HG03457 (cell line): ENCODE results near the gene PTCD3.

ENCODE experiments used
- ATAC-seq: cut with Tn5 transposase; IDR thresholded peaks from one replicate; pipeline ENCODE4 v1.9.1; 2021; ENCODE audit warnings: moderate number of reproducible peaks; ENCODE audit not compliant: unreplicated experiment

PTCD3 gene

DNA sequence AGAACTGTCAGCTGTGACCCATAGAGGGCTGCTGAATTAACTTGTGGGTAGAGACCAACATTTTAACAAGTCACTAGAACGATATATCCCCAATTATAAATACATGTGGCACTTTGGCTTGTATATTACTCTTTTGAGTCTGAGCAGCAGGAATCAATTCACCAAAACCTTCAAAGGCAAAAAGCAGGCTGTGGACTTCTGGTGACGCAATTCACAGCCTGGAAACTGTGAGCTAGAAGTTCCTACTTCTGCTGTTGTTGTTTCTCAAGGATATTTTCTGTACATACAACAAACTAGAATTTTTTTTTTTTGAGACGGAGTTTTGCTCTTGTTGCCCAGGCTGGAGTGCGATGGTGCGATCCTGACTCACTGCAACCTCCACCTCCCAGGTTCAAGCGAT, 37.3 kb downstream of the PTCD3 start:
- ATAC-seq = no peak

GRCh38 chr2:86143926-86144685, 38.1 kb downstream of the PTCD3 start:
- ATAC-seq = no peak

DNA sequence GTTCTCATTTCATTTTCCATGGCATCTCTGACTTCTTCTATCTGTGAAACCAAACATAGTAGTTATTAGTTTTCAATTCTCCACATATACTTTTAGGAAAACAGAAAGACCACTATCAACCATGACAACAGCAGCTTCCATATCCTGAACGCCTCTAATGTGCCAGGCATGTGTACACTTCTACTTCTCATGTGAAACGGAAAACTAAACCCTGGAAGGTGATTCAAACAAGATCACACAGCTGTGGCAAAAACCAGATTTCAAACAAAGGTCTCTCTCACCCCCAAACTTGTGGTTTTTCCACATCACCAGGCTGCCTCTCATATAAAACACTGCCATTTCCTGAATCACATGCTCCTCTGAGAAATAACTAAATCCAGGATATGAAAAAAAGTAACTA, 41.8 kb downstream of the PTCD3 start:
- no peak for ATAC-seq

- no peak for ATAC-seq
Measured at GRCh38 chr2:86150502-86150901, 44.5 kb downstream of the PTCD3 start.

- ATAC-seq = no peak
Measured at GRCh38 chr2:86157009-86157556, 51.0 kb downstream of the PTCD3 start.

GRCh38 chr2:86158286-86158685, 52.3 kb downstream of the PTCD3 start:
- ATAC-seq = no peak

GRCh38 chr2:86160156-86160952, 54.3 kb downstream of the PTCD3 start:
- no peak for ATAC-seq

DNA sequence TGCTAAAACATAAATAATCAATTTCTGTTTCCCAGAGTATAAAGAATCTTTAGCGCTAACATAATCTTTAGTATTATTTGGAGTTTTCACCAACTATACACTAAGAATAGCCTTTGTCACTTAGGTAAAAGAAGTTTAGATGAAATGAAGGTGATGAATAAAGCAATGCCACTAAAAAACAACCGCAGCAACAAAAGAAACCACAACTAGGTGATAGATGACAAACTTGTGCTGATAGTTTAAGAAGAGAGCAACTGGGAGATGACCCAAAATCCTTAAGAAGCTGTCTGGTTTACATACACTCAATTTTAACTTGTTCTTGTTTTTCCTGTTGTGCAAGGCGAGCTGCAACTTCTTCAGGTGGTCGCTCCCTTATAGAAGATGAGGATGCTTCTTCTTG, 64.4 kb downstream of the PTCD3 start:
- ATAC-seq = no peak

DNA sequence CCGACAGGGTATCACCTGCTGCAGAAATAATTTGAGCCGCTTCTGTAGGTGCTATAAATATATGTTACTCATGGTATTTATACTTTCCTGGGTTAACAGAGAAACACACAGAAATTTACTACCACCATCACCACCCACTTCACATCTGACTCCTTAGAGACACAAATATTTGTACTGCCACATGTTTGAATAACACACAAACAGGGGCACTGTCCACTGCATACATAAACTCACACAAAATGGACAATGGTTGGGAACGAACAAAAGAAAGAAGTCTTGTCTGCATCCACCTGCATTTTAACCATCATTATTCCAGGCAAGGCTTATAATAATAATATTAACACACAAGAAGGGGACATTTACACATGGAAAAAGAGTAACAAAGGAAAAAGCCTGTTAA, 65.3 kb downstream of the PTCD3 start:
- ATAC-seq = no peak

DNA sequence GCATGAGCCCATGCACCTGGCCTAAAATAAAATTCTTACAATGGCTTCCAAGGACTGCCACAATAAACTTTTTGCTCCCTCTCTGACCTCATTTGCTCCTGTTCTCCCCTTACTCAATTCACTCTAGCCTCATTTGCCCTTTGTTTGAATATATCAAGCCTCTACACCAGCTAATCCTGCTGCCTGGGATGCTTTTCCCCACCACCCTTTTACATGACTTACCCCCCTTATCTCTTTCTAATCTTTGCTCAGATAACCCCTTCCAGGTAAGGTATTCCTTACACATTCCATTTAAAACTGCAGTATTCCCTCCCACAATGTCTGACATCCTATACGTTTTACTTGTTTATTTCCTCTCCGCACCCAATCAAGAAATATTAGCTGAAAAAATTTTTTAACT, 66.6 kb downstream of the PTCD3 start:
- ATAC-seq = no peak

DNA sequence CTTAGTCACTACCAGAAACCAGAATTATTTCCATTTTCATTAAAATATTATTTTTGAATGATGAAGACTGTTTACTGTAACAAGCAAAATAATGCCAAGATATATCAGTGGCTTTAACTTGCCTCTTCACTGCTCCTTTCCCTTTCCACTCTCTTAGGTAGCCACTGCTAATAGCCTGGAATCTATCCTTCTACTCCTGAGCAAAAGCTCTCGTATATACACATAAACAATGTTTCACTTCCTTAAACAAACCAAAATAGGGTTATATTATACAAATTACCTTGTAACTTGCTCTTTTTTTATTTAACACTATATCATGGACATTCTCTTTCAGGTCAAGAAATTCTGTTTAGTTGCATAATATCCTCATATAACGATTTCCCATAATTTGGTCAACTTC, 68.4 kb downstream of the PTCD3 start:
- no peak for ATAC-seq

DNA sequence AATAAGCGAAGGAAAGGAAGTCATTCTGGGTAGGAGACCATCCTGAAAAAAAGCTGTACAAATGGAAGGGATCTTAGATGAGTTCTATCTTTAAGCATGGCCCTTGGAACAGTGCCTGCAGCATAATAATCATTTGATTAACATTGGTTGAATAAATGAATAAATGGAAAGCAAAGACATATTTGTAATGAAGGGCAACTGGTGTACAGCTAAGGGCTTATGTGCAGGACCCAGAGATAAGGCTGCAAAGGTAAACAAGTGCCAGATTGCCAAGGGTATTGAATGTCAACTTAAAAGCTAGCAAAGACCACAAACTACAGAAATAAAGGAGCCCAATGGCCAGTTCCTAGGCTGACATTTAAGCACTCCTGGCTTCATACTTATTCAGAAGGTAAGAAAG, 69.8 kb downstream of the PTCD3 start:
- ATAC-seq = no peak

DNA sequence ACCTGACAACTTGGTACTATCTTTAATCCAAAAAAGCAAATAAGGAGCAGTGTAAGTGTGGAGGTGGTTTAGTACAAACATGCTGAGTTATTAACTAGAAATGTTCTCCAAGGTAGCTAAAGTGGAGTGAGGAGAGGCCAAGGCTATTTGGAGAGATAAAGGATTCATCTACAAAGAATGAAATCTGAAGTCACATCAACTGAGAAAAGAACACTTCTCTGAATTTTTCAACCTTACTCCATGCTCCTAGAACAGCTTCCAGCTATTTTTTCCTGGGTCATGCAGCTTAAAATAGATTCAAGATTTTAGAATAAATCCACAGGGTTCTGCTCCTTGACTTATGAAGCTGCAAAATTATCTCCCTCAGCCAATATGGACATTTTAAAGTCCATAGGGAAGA, 70.6 kb downstream of the PTCD3 start:
- ATAC-seq = no peak

GRCh38 chr2:86185517-86186212, 79.6 kb downstream of the PTCD3 start:
- ATAC-seq = no peak

- no peak for ATAC-seq
Measured at GRCh38 chr2:86186431-86186830, 80.4 kb downstream of the PTCD3 start.

DNA sequence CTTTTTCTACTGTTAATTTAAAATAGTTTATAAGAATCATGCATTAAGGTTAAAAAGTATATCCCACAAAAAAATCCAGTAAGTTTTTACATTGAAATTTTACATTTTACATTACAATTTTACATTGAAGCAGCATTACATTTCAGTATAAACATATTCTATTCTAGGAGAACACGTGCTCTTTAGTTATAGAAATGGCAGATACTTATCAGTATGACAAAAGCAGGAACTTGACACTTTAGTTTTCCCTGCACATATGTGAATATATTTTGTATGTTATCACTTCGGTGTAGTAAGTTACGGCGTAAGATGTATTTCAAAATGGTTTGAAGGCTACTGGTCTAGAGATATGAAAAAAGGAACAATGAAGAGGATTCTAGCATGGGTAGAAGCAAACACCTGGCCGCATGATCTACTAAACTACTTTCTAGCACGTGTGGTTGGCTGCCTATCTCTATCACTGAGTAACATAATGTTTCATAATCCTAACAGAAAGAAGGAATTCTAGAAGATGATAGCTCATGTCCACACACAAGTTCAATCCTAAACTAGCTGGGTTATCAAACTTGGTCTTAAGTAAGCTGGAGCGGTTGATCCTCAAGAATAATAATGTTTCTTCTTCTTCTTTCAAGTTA, 83.9 kb downstream of the PTCD3 start:
- no peak for ATAC-seq
